Chondrocyte (in vitro differentiated cells): ENCODE data around the gene MKRN2. TPM values are rescaled to one million over a fixed set of nuclear protein-coding genes. Genes with fewer than 3 reads are reported as not detected.

Source experiments
- DNase-seq: peaks from one replicate; pipeline ENCODE4 v3.0.0; 2021; ENCODE audit warnings: mixed read lengths, low spot score
- H3K27ac Mint-ChIP-seq: one replicate; pipeline ENCODE4 v1.8.0; 2021; ENCODE audit warnings: mild to moderate bottlenecking, moderate library complexity, mixed read lengths; ENCODE audit not compliant: unreplicated experiment
- H3K27me3 Mint-ChIP-seq: 2 replicates; pipeline ENCODE4 v1.8.0; 2021; ENCODE audit warnings: low read depth, mixed read lengths
- H3K36me3 Mint-ChIP-seq: 2 replicates; pipeline ENCODE4 v1.8.0; 2021; ENCODE audit warnings: low read depth, mixed read lengths
- H3K4me1 Mint-ChIP-seq: 2 replicates; pipeline ENCODE4 v1.8.0; 2021; ENCODE audit warnings: low read depth, mild to moderate bottlenecking, mixed read lengths
- H3K4me3 Mint-ChIP-seq: one replicate; pipeline ENCODE4 v1.8.0; 2021; ENCODE audit warnings: mild to moderate bottlenecking, moderate library complexity, mixed read lengths; ENCODE audit not compliant: unreplicated experiment
- H3K9me3 Mint-ChIP-seq: 2 replicates; pipeline ENCODE4 v1.8.0; 2021; ENCODE audit warnings: low read depth, mixed read lengths
- CTCF ChIP-seq: fragments of 200-600 bp; sonication (generic); IDR thresholded peaks from 2 replicates; pipeline ENCODE4 v1.5.0; 2021; ENCODE audit warnings: antibody characterized with exemption, mild to moderate bottlenecking, moderate library complexity
- total RNA-seq: library from RNA; stranded (reverse); gene quantifications from 3 replicates; pipeline ENCODE4 v1.2.1, GENCODE V29; 2021

MKRN2 gene
- total RNA-seq, 1 donor from 2014 or later: 36.2 TPM

GRCh38 chr3:12553921-12554391 lies 2.9 kb upstream of the MKRN2 start:
- Mint-ChIP-seq H3K4me3 (peak overlapping the region; percentile 28), H3K36me3 (no peaks in the 10 kb centered on the region)

GRCh38 chr3:12556314-12556689 lies 585 bp upstream of the MKRN2 start:
- no peaks in the 10 kb centered on the region for H3K9me3 Mint-ChIP-seq
- H3K27me3 Mint-ChIP-seq: no peaks in the 10 kb centered on the region
- H3K4me1 Mint-ChIP-seq: peaks cover 46% of the 10 kb centered on the region
- no peaks in the 10 kb centered on the region for H3K36me3 Mint-ChIP-seq
- H3K4me3 Mint-ChIP-seq: peak overlapping the region; percentile 96
- no peak for DNase-seq
- no peak for TF ChIP-seq CTCF
- peak overlapping the region; percentile 98 for H3K27ac Mint-ChIP-seq

More at GRCh38 chr3:12553921-12554391, 2.9 kb upstream of the MKRN2 start:
- no peaks in the 10 kb centered on the region for H3K27me3 Mint-ChIP-seq
- H3K27ac Mint-ChIP-seq: no peak overlapping the region
- DNase-seq: no peak
- H3K9me3 Mint-ChIP-seq: no peaks in the 10 kb centered on the region
- TF ChIP-seq CTCF: no peak
- H3K4me1 Mint-ChIP-seq: peaks cover 22% of the 10 kb centered on the region

GRCh38 chr3:12557473-12558100 lies 700 bp downstream of the MKRN2 start:
- no peak for TF ChIP-seq CTCF
- H3K4me1 Mint-ChIP-seq: peaks cover 56% of the 10 kb centered on the region

GRCh38 chr3:12558706-12559105 lies 1.8 kb downstream of the MKRN2 start:
- Mint-ChIP-seq H3K36me3 (no peaks in the 10 kb centered on the region), H3K4me3 (peak overlapping the region; percentile 96), H3K9me3 (no peaks in the 10 kb centered on the region), H3K27ac (peak overlapping the region; percentile 91), H3K27me3 (no peaks in the 10 kb centered on the region), H3K4me1 (peaks cover 66% of the 10 kb centered on the region)
- no peak for TF ChIP-seq CTCF
- DNase-seq: no peak

More at GRCh38 chr3:12557473-12558100, 700 bp downstream of the MKRN2 start:
- Mint-ChIP-seq H3K27me3 (no peaks in the 10 kb centered on the region), H3K27ac (peak overlapping the region; percentile 91), H3K4me3 (peak overlapping the region; percentile 96), H3K36me3 (no peaks in the 10 kb centered on the region), H3K9me3 (no peaks in the 10 kb centered on the region)
- DNase-seq: no peak

GRCh38 chr3:12559520-12559919 lies 2.6 kb downstream of the MKRN2 start:
- Mint-ChIP-seq H3K36me3 (no peaks in the 10 kb centered on the region), H3K27me3 (no peaks in the 10 kb centered on the region), H3K4me3 (peak overlapping the region; percentile 20), H3K9me3 (no peaks in the 10 kb centered on the region), H3K4me1 (peaks cover 72% of the 10 kb centered on the region), H3K27ac (peak overlapping the region; percentile 49)
- no peak for DNase-seq
- TF ChIP-seq CTCF: no peak
